B cell (primary cell): ENCODE measurements around the gene PANK2. TPM values are rescaled to one million over a fixed set of nuclear protein-coding genes. Genes with fewer than 3 reads are reported as not detected.

Experiments used
- ATAC-seq: fragments of 200-7000 bp; cut with Tn5 transposase; one replicate; pipeline ENCODE4 v1.10.0; 2021; ENCODE audit warnings: low read depth, mild to moderate bottlenecking, moderate number of reproducible peaks, moderate library complexity
- CTCF ChIA-PET: fragments of 350-600 bp; sonication (Branson Sonifier 250); formaldehyde crosslinking; loops from one replicate; lab custom pipeline; 2021; ENCODE audit warnings: antibody characterized with exemption, inconsistent platforms; lab: Charles Lee
- POLR2A ChIA-PET: fragments of 350-600 bp; sonication (Branson Sonifier 250); formaldehyde crosslinking; loops from one replicate; lab custom pipeline; 2021; ENCODE audit warnings: antibody characterized with exemption; lab: Charles Lee
- DNase-seq: peaks from one replicate; pipeline ENCODE4 v3.0.0; 2013
- H2AFZ ChIP-seq: 2 replicates; pipeline ENCODE4 v1.6.1; 2012; ENCODE audit warnings: mild to moderate bottlenecking, low read depth, low read length; ENCODE audit not compliant: insufficient read depth, poor library complexity, severe bottlenecking
- H3K27ac ChIP-seq, 2 donors: 1 replicate in 1 of 2; 2 replicates in 1 of 2; pipeline ENCODE4 v1.5.1; 2012 to 2013; ENCODE audit warnings: low read length in 2 of 2, mild to moderate bottlenecking in 2 of 2, moderate library complexity in 1 of 2
- H3K27me3 ChIP-seq, 4 experiments: fragments of 200-600 bp in 1 of 4; sonication (generic) in 1 of 4; replicated peaks in 1 of 4; 1 replicate in 2 of 4; 2 replicates in 2 of 4; pipeline versions ENCODE4 v1.6.1 to v1.7.0; 2013 to 2016; ENCODE audit warnings: low read length in 3 of 4, mild to moderate bottlenecking in 2 of 4, mixed read lengths in 1 of 4, moderate library complexity in 1 of 4; ENCODE audit not compliant: insufficient read depth in 4 of 4, control insufficient read depth in 3 of 4; ENCODE audit errors: control extremely low read depth in 1 of 4
- H3K36me3 ChIP-seq, 2 experiments: replicated peaks in 1 of 2; 1 replicate in 1 of 2; 2 replicates in 1 of 2; pipeline versions ENCODE4 v1.6.1 to v1.7.1; 2013; ENCODE audit warnings: low read length in 1 of 2; ENCODE audit not compliant: insufficient read depth in 2 of 2, control insufficient read depth in 1 of 2; ENCODE audit errors: control extremely low read depth in 1 of 2, extremely low read depth in 1 of 2
- H3K4me1 ChIP-seq, 2 donors: fragments of 200-600 bp in 1 of 2; sonication (generic) in 1 of 2; 1 replicate in 1 of 2; 2 replicates in 1 of 2; pipeline versions ENCODE4 v1.5.1 to v1.6.1; 2013 to 2017; ENCODE audit warnings: low read length in 2 of 2; ENCODE audit not compliant: control insufficient read depth in 2 of 2, insufficient read depth in 2 of 2
- H3K4me2 ChIP-seq: replicated peaks from 2 replicates; pipeline ENCODE3; 2012; ENCODE audit warnings: mild to moderate bottlenecking, low read depth, low read length; ENCODE audit not compliant: poor library complexity, severe bottlenecking
- H3K4me3 ChIP-seq, 5 experiments: fragments of 200-600 bp in 1 of 5; sonication (generic) in 1 of 5; 1 replicate in 3 of 5; 2 replicates in 2 of 5; pipeline versions ENCODE4 v1.5.1 to v1.7.0; 2011 to 2016; ENCODE audit warnings: low read length in 4 of 5, mild to moderate bottlenecking in 4 of 5, low read depth in 2 of 5, control low read depth in 1 of 5, moderate library complexity in 1 of 5; ENCODE audit not compliant: insufficient read depth in 1 of 5; ENCODE audit errors: control extremely low read depth in 1 of 5, extremely low read depth in 1 of 5
- H3K79me2 ChIP-seq: fragments of 200-600 bp; sonication (generic); one replicate; pipeline ENCODE4 v1.6.0; 2016; ENCODE audit warnings: low read length; ENCODE audit not compliant: control insufficient read depth, insufficient read depth
- H3K9ac ChIP-seq: fragments of 200-600 bp; sonication (generic); 2 replicates; pipeline ENCODE4 v1.6.1; 2017; ENCODE audit warnings: mild to moderate bottlenecking, low read length, moderate library complexity
- H3K9me3 ChIP-seq, 3 donors: one replicate each; pipeline versions ENCODE4 v1.6.1 to v1.7.1; 2013; ENCODE audit warnings: low read length in 2 of 3; ENCODE audit not compliant: control insufficient read depth in 2 of 3, insufficient read depth in 1 of 3; ENCODE audit errors: control extremely low read depth in 1 of 3
- H4K20me1 ChIP-seq: 2 replicates; pipeline ENCODE4 v1.6.0; 2012; ENCODE audit warnings: mild to moderate bottlenecking, low read length; ENCODE audit not compliant: insufficient read depth, control insufficient read depth, poor library complexity, severe bottlenecking
- H3K27ac Mint-ChIP-seq: one replicate; pipeline ENCODE4 v1.8.0; 2021; ENCODE audit warnings: mixed read lengths
- H3K27me3 Mint-ChIP-seq: one replicate; pipeline ENCODE4 v1.8.0; 2021; ENCODE audit warnings: mixed read lengths
- H3K4me1 Mint-ChIP-seq: one replicate; pipeline ENCODE4 v1.8.0; 2021; ENCODE audit warnings: mixed read lengths
- H3K4me3 Mint-ChIP-seq: one replicate; pipeline ENCODE4 v1.8.0; 2021; ENCODE audit warnings: mixed read lengths
- H3K9me3 Mint-ChIP-seq: one replicate; pipeline ENCODE4 v1.8.0; 2022; ENCODE audit warnings: mixed read lengths; ENCODE audit not compliant: insufficient read depth
- EZH2 ChIP-seq: IDR thresholded peaks from 2 replicates; pipeline ENCODE4 v1.6.1; 2012; ENCODE audit warnings: borderline replicate concordance, low read depth, mild to moderate bottlenecking, moderate library complexity, low read length; ENCODE audit not compliant: insufficient read depth, poor library complexity, severe bottlenecking
- WGBS: methylation state at CpG from one replicate; pipeline ENCODE4 v1.1.5; 2013; ENCODE audit warnings: missing lambda C conversion rate; ENCODE audit not compliant: insufficient coverage; 5-methylcytosine and 5-hydroxymethylcytosine counted together
- intact Hi-C: fragments of 100-400 bp; cut with micrococcal nuclease; formaldehyde crosslinking; loops from one replicate; pipeline ENCODE4 v1.10.0; 2022
- polyA plus RNA-seq: library from polyadenylated mRNA; depleted of rRNA; stranded (reverse); fragments of >200 nt; gene quantifications from 2 replicates; pipeline ENCODE4 v1.2.3, GENCODE V29; 2012
- total RNA-seq, 2 donors: library from RNA; stranded (reverse); fragments of 120-200 nt in 1 of 2; gene quantifications; 1 replicate in 1 of 2; 2 replicates in 1 of 2; pipeline versions ENCODE4 v1.2.3 to v1.2.4, GENCODE V29; 2013 to 2022
- TF ChIP-seq, protein P1 (sequence below): fragments of 200-600 bp; IDR thresholded peaks from one replicate; pipeline ENCODE4 v1.8.0; 2022; ENCODE audit warnings: antibody characterized with exemption, mild to moderate bottlenecking

PANK2 gene
- total and polyA plus RNA-seq, 2 donors (not counting 1 experiment from before 2014, with no cell fraction given): 20.5 to 63.3 TPM

DNA sequence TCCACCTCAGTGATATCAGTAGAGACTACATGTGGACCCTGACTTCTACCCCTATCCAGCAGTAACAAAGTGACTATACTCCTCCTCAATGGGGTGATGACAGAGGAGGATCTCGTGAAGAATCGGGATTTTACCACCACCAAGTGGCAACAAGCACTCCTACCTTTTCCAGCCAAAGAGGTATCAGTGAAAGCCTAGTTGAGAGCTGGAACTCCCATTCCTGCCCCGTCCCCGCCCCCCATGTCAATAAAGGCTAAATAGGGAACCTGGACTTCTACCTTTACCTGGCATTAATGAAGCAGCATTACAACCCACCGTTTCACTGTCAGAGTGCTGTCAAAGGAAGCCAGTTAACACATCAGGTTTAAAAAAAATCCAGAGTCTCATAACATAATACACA lies 80.8 kb downstream of the PANK2 start:
- H3K4me1 Mint-ChIP-seq: no peaks in the 10 kb centered on the region
- H3K27ac Mint-ChIP-seq: no peak overlapping the region
- Histone ChIP-seq H3K9ac (no peak overlapping the region), H3K4me3 (no peak overlapping the region), H3K79me2 (no peaks in the 10 kb centered on the region), H3K4me1 (no peaks in the 10 kb centered on the region), H2AFZ (no peak overlapping the region), H3K27ac (no peak overlapping the region), H3K4me2 (no peak overlapping the region), H3K27me3 (no peaks in the 10 kb centered on the region), H4K20me1 (no peaks in the 10 kb centered on the region), H3K36me3 (no peaks in the 10 kb centered on the region), H3K9me3 (no peaks in the 10 kb centered on the region)
- ChIA-PET POLR2A (no interaction called here), CTCF (no interaction called here)
- no peaks in the 10 kb centered on the region for H3K27me3 Mint-ChIP-seq
- intact Hi-C loops: no loop called here
- ATAC-seq (no peak), DNase-seq (no peak)
- H3K4me3 Mint-ChIP-seq: no peak overlapping the region
- WGBS: 100% methylated on average over 2 of the region's 5 CpGs
- no peak for TF ChIP-seq EZH2
- TF ChIP-seq, protein P1, sequence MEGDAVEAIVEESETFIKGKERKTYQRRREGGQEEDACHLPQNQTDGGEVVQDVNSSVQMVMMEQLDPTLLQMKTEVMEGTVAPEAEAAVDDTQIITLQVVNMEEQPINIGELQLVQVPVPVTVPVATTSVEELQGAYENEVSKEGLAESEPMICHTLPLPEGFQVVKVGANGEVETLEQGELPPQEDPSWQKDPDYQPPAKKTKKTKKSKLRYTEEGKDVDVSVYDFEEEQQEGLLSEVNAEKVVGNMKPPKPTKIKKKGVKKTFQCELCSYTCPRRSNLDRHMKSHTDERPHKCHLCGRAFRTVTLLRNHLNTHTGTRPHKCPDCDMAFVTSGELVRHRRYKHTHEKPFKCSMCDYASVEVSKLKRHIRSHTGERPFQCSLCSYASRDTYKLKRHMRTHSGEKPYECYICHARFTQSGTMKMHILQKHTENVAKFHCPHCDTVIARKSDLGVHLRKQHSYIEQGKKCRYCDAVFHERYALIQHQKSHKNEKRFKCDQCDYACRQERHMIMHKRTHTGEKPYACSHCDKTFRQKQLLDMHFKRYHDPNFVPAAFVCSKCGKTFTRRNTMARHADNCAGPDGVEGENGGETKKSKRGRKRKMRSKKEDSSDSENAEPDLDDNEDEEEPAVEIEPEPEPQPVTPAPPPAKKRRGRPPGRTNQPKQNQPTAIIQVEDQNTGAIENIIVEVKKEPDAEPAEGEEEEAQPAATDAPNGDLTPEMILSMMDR: no peak
- no peaks in the 10 kb centered on the region for H3K9me3 Mint-ChIP-seq

DNA sequence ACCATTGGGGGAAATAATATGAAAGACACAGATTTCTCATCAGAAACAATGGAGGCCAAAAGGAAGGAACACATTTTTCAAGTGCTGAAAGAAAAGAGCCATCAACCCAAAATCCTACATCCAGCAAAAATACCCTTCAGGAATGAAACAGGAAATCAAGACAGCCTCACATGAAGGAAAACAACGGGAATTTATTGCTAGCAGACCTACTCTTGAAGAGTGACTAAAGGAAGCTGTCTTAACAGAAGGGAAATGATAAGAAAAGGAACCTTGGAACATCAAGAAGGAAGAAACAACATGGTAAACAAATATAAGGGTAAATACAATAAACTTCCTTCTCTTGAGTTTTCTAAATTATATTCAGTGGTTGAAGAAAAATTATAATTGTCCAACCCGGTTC lies 82.0 kb downstream of the PANK2 start:
- ChIA-PET POLR2A (no interaction called here), CTCF (no interaction called here)
- no CpG with 5 or more reads among the region's 2 CpGs for WGBS
- ATAC-seq (no peak), DNase-seq (no peak)
- no peak overlapping the region for H3K4me3 Mint-ChIP-seq
- H3K27ac Mint-ChIP-seq: no peak overlapping the region
- H3K36me3 ChIP-seq: no peaks in the 10 kb centered on the region
- no peaks in the 10 kb centered on the region for H3K9me3 ChIP-seq
- no peak overlapping the region for H3K9ac ChIP-seq
- H3K27me3 Mint-ChIP-seq: no peaks in the 10 kb centered on the region
- H3K79me2 ChIP-seq: no peaks in the 10 kb centered on the region
- TF ChIP-seq, protein P1: no peak
- TF ChIP-seq EZH2: no peak
- intact Hi-C loops: no loop called here
- no peak overlapping the region for H2AFZ ChIP-seq
- H3K4me3 ChIP-seq: no peak overlapping the region
- H3K9me3 Mint-ChIP-seq: no peaks in the 10 kb centered on the region
- no peaks in the 10 kb centered on the region for H3K27me3 ChIP-seq
- H3K4me1 ChIP-seq: no peaks in the 10 kb centered on the region
- no peaks in the 10 kb centered on the region for H4K20me1 ChIP-seq
- no peak overlapping the region for H3K4me2 ChIP-seq
- H3K27ac ChIP-seq: no peak overlapping the region
- H3K4me1 Mint-ChIP-seq: no peaks in the 10 kb centered on the region
